IMR-90 (cell line): Measurements from ENCODE around the gene C1QTNF9B. TPM values are rescaled to one million over a fixed set of nuclear protein-coding genes. Genes with fewer than 3 reads are reported as not detected.

Source experiments
- ATAC-seq: fragments of 200-7000 bp; cut with Tn5 transposase; 2 replicates; pipeline ENCODE4 v1.9.1; 2020; ENCODE audit warnings: low read depth, mild to moderate bottlenecking, moderate library complexity
- BruUV-seq: library from RNA; stranded (reverse); fragments of 400-500 nt; replicated peaks from 2 replicates; lab custom pipeline; 2021; lab: Mats Ljungman, UMichigan
- CTCF ChIA-PET: fragments of 300-600 bp; formaldehyde crosslinking; extraction: SDS; loops from one replicate; lab custom pipeline; 2021; ENCODE audit warnings: antibody characterized with exemption; lab: Yijun Ruan, JAX
- POLR2A ChIA-PET: fragments of 300-600 bp; sonication (Branson Sonifier 250); formaldehyde crosslinking; loops from one replicate; lab custom pipeline; 2022; ENCODE audit warnings: antibody characterized with exemption; ENCODE audit not compliant: unreplicated experiment; lab: Charles Lee
- DNase-seq: peaks from one replicate; pipeline ENCODE4 v3.0.0; 2013
- H2AFZ ChIP-seq: replicated peaks from 2 replicates; pipeline ENCODE3; 2013; ENCODE audit warnings: low read length, mild to moderate bottlenecking; ENCODE audit not compliant: poor library complexity
- H2AK5ac ChIP-seq: 2 replicates; pipeline ENCODE4 v1.6.1; 2013; ENCODE audit warnings: low read depth, low read length, inconsistent platforms
- H2AK9ac ChIP-seq: replicated peaks from 2 replicates; pipeline ENCODE3; 2013; ENCODE audit warnings: mild to moderate bottlenecking, low read depth, low read length, moderate library complexity; ENCODE audit not compliant: poor library complexity
- H2BK120ac ChIP-seq: 2 replicates; pipeline ENCODE4 v1.6.1; 2013; ENCODE audit warnings: low read depth, low read length, inconsistent platforms
- H2BK15ac ChIP-seq: 3 replicates; pipeline ENCODE4 v1.6.1; 2013; ENCODE audit warnings: low read depth, low read length, inconsistent platforms
- H2BK20ac ChIP-seq: 2 replicates; pipeline ENCODE4 v1.6.1; 2013; ENCODE audit warnings: low read depth, mild to moderate bottlenecking, inconsistent platforms, low read length, moderate library complexity
- H2BK5ac ChIP-seq: 2 replicates; pipeline ENCODE4 v1.6.1; 2013; ENCODE audit warnings: mild to moderate bottlenecking, low read depth, low read length, inconsistent platforms; ENCODE audit not compliant: poor library complexity, severe bottlenecking
- H3K14ac ChIP-seq: replicated peaks from 2 replicates; pipeline ENCODE4 v1.6.1; 2013; ENCODE audit warnings: low read depth, low read length, inconsistent platforms
- H3K18ac ChIP-seq: 2 replicates; pipeline ENCODE4 v1.6.1; 2013; ENCODE audit warnings: low read depth, low read length, control low read depth
- H3K23ac ChIP-seq: 2 replicates; pipeline ENCODE4 v1.6.1; 2013; ENCODE audit warnings: low read depth, low read length, inconsistent platforms
- H3K27ac ChIP-seq: 2 replicates; pipeline ENCODE4 v1.5.1; 2013; ENCODE audit warnings: mild to moderate bottlenecking, control low read depth, low read length; ENCODE audit not compliant: insufficient read depth
- H3K27me3 ChIP-seq: 2 replicates; pipeline ENCODE4 v1.6.1; 2013; ENCODE audit warnings: low read length; ENCODE audit not compliant: control insufficient read depth, insufficient read depth
- H3K36me3 ChIP-seq: 2 replicates; pipeline ENCODE4 v1.6.1; 2013; ENCODE audit warnings: low read length, mixed read lengths; ENCODE audit not compliant: control insufficient read depth, insufficient read depth
- H3K4ac ChIP-seq: 2 replicates; pipeline ENCODE4 v1.6.1; 2013; ENCODE audit warnings: low read depth, low read length, inconsistent platforms
- H3K4me1 ChIP-seq: 2 replicates; pipeline ENCODE4 v1.6.1; 2013; ENCODE audit warnings: low read length, mixed read lengths; ENCODE audit not compliant: control insufficient read depth, insufficient read depth
- H3K4me2 ChIP-seq: 2 replicates; pipeline ENCODE4 v1.6.1; 2013; ENCODE audit warnings: low read depth, mild to moderate bottlenecking, control low read depth, low read length, moderate library complexity
- H3K4me3 ChIP-seq: 2 replicates; pipeline ENCODE4 v1.5.1; 2013; ENCODE audit warnings: low read depth, mild to moderate bottlenecking, control low read depth, low read length, moderate library complexity; ENCODE audit not compliant: insufficient read depth
- H3K56ac ChIP-seq: 2 replicates; pipeline ENCODE4 v1.6.1; 2013; ENCODE audit warnings: low read length, inconsistent platforms; ENCODE audit not compliant: insufficient read depth; ENCODE audit errors: extremely low read depth
- H3K79me1 ChIP-seq, 2 experiments: 2 replicates each; pipeline ENCODE4 v1.6.1; 2013; ENCODE audit warnings: low read length in 2 of 2, inconsistent platforms in 1 of 2, low read depth in 1 of 2
- H3K9ac ChIP-seq: 2 replicates; pipeline ENCODE4 v1.6.1; 2013; ENCODE audit warnings: low read depth, low read length, control low read depth
- H3K9me1 ChIP-seq: 2 replicates; pipeline ENCODE4 v1.6.1; 2013; ENCODE audit warnings: low read length, inconsistent platforms; ENCODE audit not compliant: insufficient read depth
- H3K9me3 ChIP-seq: 2 replicates; pipeline ENCODE4 v1.6.1; 2013; ENCODE audit warnings: low read length; ENCODE audit not compliant: control insufficient read depth, insufficient read depth
- H4K20me1 ChIP-seq: 2 replicates; pipeline ENCODE4 v1.6.1; 2013; ENCODE audit warnings: low read length, inconsistent platforms; ENCODE audit not compliant: insufficient read depth
- H4K5ac ChIP-seq: 2 replicates; pipeline ENCODE4 v1.6.1; 2013; ENCODE audit warnings: mild to moderate bottlenecking, low read depth, low read length, control low read depth
- H4K8ac ChIP-seq, 2 experiments: 2 replicates each; pipeline ENCODE4 v1.6.1; 2013; ENCODE audit warnings: low read depth in 2 of 2, low read length in 2 of 2, control low read depth in 1 of 2, inconsistent platforms in 1 of 2
- H4K91ac ChIP-seq: 2 replicates; pipeline ENCODE4 v1.6.1; 2013; ENCODE audit warnings: low read depth, low read length, inconsistent platforms; ENCODE audit not compliant: insufficient read depth
- BHLHE40 ChIP-seq: fragments of 150-350 bp; IDR thresholded peaks from 2 replicates; pipeline ENCODE4 v1.6.1; 2016; ENCODE audit warnings: mild to moderate bottlenecking, low read depth, low read length
- CEBPB ChIP-seq: IDR thresholded peaks from 2 replicates; pipeline ENCODE4 v1.6.1; 2012; ENCODE audit warnings: low read depth, low read length, improper control_type of control experiment
- CHD1 ChIP-seq: IDR thresholded peaks from 2 replicates; pipeline ENCODE4 v1.6.1; 2012; ENCODE audit warnings: low read depth, low read length, improper control_type of control experiment
- FOS ChIP-seq: fragments of 150-350 bp; IDR thresholded peaks from 2 replicates; pipeline ENCODE4 v1.6.1; 2016; ENCODE audit warnings: low read depth, low read length
- MAFK ChIP-seq: IDR thresholded peaks from 2 replicates; pipeline ENCODE4 v1.6.1; 2012; ENCODE audit warnings: low read depth, low read length, improper control_type of control experiment
- MAZ ChIP-seq: IDR thresholded peaks from 2 replicates; pipeline ENCODE4 v1.6.1; 2012; ENCODE audit warnings: low read depth, mild to moderate bottlenecking, low read length, improper control_type of control experiment, moderate library complexity, borderline replicate concordance
- MXI1 ChIP-seq: IDR thresholded peaks from 2 replicates; pipeline ENCODE4 v1.6.1; 2012; ENCODE audit warnings: low read depth, mild to moderate bottlenecking, low read length, moderate library complexity, borderline replicate concordance
- NFE2L2 ChIP-seq: fragments of 150-350 bp; IDR thresholded peaks from 2 replicates; pipeline ENCODE4 v1.6.1; 2016; ENCODE audit warnings: low read depth, mild to moderate bottlenecking, low read length
- POLR2A ChIP-seq: IDR thresholded peaks from 2 replicates; pipeline ENCODE4 v1.6.1; 2012; ENCODE audit warnings: mild to moderate bottlenecking, low read depth, low read length
- RAD21 ChIP-seq: IDR thresholded peaks from 2 replicates; pipeline ENCODE4 v1.6.1; 2012; ENCODE audit warnings: low read length, improper control_type of control experiment
- RCOR1 ChIP-seq: IDR thresholded peaks from 2 replicates; pipeline ENCODE4 v1.6.1; 2012; ENCODE audit warnings: mild to moderate bottlenecking, low read length, improper control_type of control experiment; ENCODE audit not compliant: insufficient replicate concordance
- RFX5 ChIP-seq: IDR thresholded peaks from 2 replicates; pipeline ENCODE4 v1.8.0; 2012; ENCODE audit warnings: low read depth, mild to moderate bottlenecking, low read length, moderate library complexity
- SMC3 ChIP-seq: fragments of 150-350 bp; IDR thresholded peaks from 2 replicates; pipeline ENCODE4 v1.6.1; 2016; ENCODE audit warnings: low read depth, mild to moderate bottlenecking, antibody characterized with exemption, low read length, moderate library complexity
- WGBS, 2 experiments: methylation state at CpG; one replicate each; pipeline versions ENCODE4 v1.1.5 to v1.1.7; 2013; ENCODE audit warnings: missing lambda C conversion rate in 2 of 2; ENCODE audit not compliant: insufficient read length in 1 of 2; ENCODE audit errors: extremely low coverage in 2 of 2; 5-methylcytosine and 5-hydroxymethylcytosine counted together
- dilution Hi-C: fragments of 300-500 bp; cut with HindIII; formaldehyde crosslinking; loops from one replicate; pipeline ENCODE4 v1.14.3; 2018; ENCODE audit warnings: low sequenced_read_pairs; ENCODE audit not compliant: unreplicated experiment
- in situ Hi-C: fragments of 300-500 bp; cut with MboI; formaldehyde crosslinking; loops from 3 replicates; pipeline ENCODE4 v1.14.3; 2019; ENCODE audit warnings: low sequenced_read_pairs, inconsistent platforms, mixed read lengths
- intact Hi-C: fragments of 100-400 bp; cut with micrococcal nuclease; formaldehyde crosslinking; loops from 2 replicates; pipeline ENCODE4 v1.10.0; 2022
- polyA plus RNA-seq, 3 experiments: library from polyadenylated mRNA; depleted of rRNA; stranded (reverse); fragments of >200 nt; gene quantifications; 2 replicates each; pipeline ENCODE4 v1.2.3, GENCODE V29; 2012; ENCODE audit warnings: low replicate concordance in 1 of 3
- total RNA-seq: library from RNA; depleted of rRNA; stranded (reverse); fragments of >200 nt; gene quantifications from 2 replicates; pipeline ENCODE4 v1.2.3, GENCODE V29; 2012
- TF ChIP-seq, protein P1 (sequence below): fragments of 150-350 bp; IDR thresholded peaks from 2 replicates; pipeline ENCODE4 v1.6.1; 2017; ENCODE audit warnings: mild to moderate bottlenecking, antibody characterized with exemption, low read length, low read depth
- TF ChIP-seq, protein P2 (sequence below): fragments of 150-350 bp; IDR thresholded peaks from 2 replicates; pipeline ENCODE4 v1.6.1; 2016; ENCODE audit warnings: low read depth, mild to moderate bottlenecking, low read length, moderate library complexity, borderline replicate concordance
- TF ChIP-seq, protein P3 (sequence below): conservative IDR thresholded peaks from 2 replicates; pipeline ENCODE4 v1.5.1; 2012; ENCODE audit warnings: mild to moderate bottlenecking, low read depth, low read length, improper control_type of control experiment

C1QTNF9B gene
- total and polyA plus RNA-seq, 2 of the 4 experiments (the other 2 are of a cell fraction): 0.72 to 1.1 TPM

DNA sequence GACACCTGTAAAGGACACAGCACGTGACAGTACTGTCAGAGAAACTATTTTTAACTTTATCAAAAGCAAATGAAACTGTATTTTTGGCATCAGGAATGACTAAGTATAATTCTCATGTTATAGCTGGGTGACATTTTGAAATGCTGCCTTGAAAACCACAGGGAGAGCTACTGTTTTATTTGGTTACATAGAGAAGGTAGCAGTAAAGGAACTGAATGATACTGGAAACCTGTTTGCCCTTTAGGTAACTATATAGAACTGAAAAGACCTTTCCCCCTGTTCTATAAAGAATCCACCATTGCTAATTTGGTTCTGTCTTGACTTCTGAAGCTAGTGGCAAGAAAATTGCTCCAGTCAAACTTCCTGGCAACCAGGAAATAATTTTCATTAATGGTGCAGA is 47.2 kb downstream of the C1QTNF9B start:
- no peak overlapping the region for H2BK20ac ChIP-seq
- no peak overlapping the region for H4K8ac ChIP-seq
- no peak overlapping the region for H2AK5ac ChIP-seq
- WGBS, 2 experiments: no CpG with 5 or more reads among the region's 1 CpG
- TF ChIP-seq RCOR1 (no peak), SMC3 (no peak), BHLHE40 (no peak), POLR2A (no peak), FOS (no peak), MAFK (no peak), MAZ (no peak), NFE2L2 (no peak), CHD1 (no peak), RAD21 (no peak), RFX5 (no peak), CEBPB (no peak), MXI1 (no peak)
- TF ChIP-seq, protein P1, sequence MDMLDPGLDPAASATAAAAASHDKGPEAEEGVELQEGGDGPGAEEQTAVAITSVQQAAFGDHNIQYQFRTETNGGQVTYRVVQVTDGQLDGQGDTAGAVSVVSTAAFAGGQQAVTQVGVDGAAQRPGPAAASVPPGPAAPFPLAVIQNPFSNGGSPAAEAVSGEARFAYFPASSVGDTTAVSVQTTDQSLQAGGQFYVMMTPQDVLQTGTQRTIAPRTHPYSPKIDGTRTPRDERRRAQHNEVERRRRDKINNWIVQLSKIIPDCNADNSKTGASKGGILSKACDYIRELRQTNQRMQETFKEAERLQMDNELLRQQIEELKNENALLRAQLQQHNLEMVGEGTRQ: no peak
- TF ChIP-seq, protein P2, sequence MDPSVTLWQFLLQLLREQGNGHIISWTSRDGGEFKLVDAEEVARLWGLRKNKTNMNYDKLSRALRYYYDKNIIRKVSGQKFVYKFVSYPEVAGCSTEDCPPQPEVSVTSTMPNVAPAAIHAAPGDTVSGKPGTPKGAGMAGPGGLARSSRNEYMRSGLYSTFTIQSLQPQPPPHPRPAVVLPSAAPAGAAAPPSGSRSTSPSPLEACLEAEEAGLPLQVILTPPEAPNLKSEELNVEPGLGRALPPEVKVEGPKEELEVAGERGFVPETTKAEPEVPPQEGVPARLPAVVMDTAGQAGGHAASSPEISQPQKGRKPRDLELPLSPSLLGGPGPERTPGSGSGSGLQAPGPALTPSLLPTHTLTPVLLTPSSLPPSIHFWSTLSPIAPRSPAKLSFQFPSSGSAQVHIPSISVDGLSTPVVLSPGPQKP: no peak
- TF ChIP-seq, protein P3, sequence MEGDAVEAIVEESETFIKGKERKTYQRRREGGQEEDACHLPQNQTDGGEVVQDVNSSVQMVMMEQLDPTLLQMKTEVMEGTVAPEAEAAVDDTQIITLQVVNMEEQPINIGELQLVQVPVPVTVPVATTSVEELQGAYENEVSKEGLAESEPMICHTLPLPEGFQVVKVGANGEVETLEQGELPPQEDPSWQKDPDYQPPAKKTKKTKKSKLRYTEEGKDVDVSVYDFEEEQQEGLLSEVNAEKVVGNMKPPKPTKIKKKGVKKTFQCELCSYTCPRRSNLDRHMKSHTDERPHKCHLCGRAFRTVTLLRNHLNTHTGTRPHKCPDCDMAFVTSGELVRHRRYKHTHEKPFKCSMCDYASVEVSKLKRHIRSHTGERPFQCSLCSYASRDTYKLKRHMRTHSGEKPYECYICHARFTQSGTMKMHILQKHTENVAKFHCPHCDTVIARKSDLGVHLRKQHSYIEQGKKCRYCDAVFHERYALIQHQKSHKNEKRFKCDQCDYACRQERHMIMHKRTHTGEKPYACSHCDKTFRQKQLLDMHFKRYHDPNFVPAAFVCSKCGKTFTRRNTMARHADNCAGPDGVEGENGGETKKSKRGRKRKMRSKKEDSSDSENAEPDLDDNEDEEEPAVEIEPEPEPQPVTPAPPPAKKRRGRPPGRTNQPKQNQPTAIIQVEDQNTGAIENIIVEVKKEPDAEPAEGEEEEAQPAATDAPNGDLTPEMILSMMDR: no peak
- no peak overlapping the region for H3K9ac ChIP-seq
- H3K4ac ChIP-seq: no peak overlapping the region
- H3K14ac ChIP-seq: no peak overlapping the region
- H2AFZ ChIP-seq: no peak overlapping the region
- H3K9me3 ChIP-seq: no peaks in the 10 kb centered on the region
- DNase-seq (no peak), ATAC-seq (no peak)
- BruUV-seq: no TSS peak
- no peaks in the 10 kb centered on the region for H4K20me1 ChIP-seq
- ChIA-PET CTCF (no interaction called here), POLR2A (no interaction called here)
- H3K9me1 ChIP-seq: peaks cover 3% of the 10 kb centered on the region; the same call in 1 of the 2 replicates
- dilution Hi-C loops (no loop called here), intact Hi-C loops (no loop called here), in situ Hi-C loops (no loop called here)
- H2BK5ac ChIP-seq: no peak overlapping the region
- H3K36me3 ChIP-seq: peaks cover 2% of the 10 kb centered on the region
- H3K4me3 ChIP-seq: no peak overlapping the region
- no peak overlapping the region for H2AK9ac ChIP-seq
- H3K56ac ChIP-seq: no peak overlapping the region
- no peaks in the 10 kb centered on the region for H3K79me1 ChIP-seq
- no peaks in the 10 kb centered on the region for H3K4me1 ChIP-seq
- H4K5ac ChIP-seq: no peak overlapping the region
- no peak overlapping the region for H3K23ac ChIP-seq
- H3K27me3 ChIP-seq: no peaks in the 10 kb centered on the region
- H2BK15ac ChIP-seq: no peak overlapping the region
- H4K91ac ChIP-seq: no peak overlapping the region
- no peak overlapping the region for H3K18ac ChIP-seq
- H3K27ac ChIP-seq: no peak overlapping the region
- no peak overlapping the region for H3K4me2 ChIP-seq
- no peak overlapping the region for H2BK120ac ChIP-seq
